A549 (cell line): ENCODE data around the gene TASOR2. TPM values are rescaled to one million over a fixed set of nuclear protein-coding genes. Genes with fewer than 3 reads are reported as not detected.

Source experiments
- ATAC-seq, 2 experiments: fragments of 200-7000 bp in 1 of 2; fragments of >200 bp in 1 of 2; cut with Nextera tagmentation in 1 of 2; cut with Tn5 transposase in 1 of 2; 3 replicates each; pipeline versions ENCODE4 v1.8.0 to v1.9.1; 2018 to 2020; ENCODE audit warnings: mild to moderate bottlenecking in 1 of 2, moderate library complexity in 1 of 2
- CTCF ChIA-PET: fragments of 300-600 bp; sonication (Branson Sonifier 250); formaldehyde crosslinking; extraction: SDS; loops from one replicate; lab custom pipeline; 2021; ENCODE audit warnings: antibody characterized with exemption, inconsistent platforms; lab: Yijun Ruan, JAX
- POLR2A ChIA-PET: fragments of 350-600 bp; formaldehyde crosslinking; extraction: SDS; loops from one replicate; lab custom pipeline; 2021; ENCODE audit warnings: antibody characterized with exemption, inconsistent platforms; lab: Yijun Ruan, JAX
- DNase-seq, 2 experiments: peaks; one replicate each; pipeline versions ENCODE4 v3.0.0 to v3.0.0-alpha.2; 2011 to 2016; ENCODE audit warnings: low read depth in 1 of 2, low spot score in 1 of 2
- FAIRE-seq: peaks from 2 replicates; lab custom pipeline; 2011; peaks lifted over from hg19 to GRCh38; lab: Jason Lieb, UNC
- H3K27ac ChIP-seq, 2 experiments: fragments of >200 bp; sonication (Bioruptor Twin); formaldehyde crosslinking; 3 replicates each; pipeline ENCODE4 v1.5.1; 2016 to 2017
- H3K4me1 ChIP-seq: fragments of >200 bp; sonication (Bioruptor Twin); formaldehyde crosslinking; 3 replicates; pipeline ENCODE4 v1.6.1; 2016
- H3K4me2 ChIP-seq: fragments of >200 bp; sonication (Bioruptor Twin); formaldehyde crosslinking; 3 replicates; pipeline ENCODE4 v1.6.1; 2016
- H3K4me3 ChIP-seq: fragments of >200 bp; sonication (Bioruptor Twin); formaldehyde crosslinking; 3 replicates; pipeline ENCODE4 v1.5.1; 2016
- H3K9me3 ChIP-seq: fragments of >200 bp; sonication (Bioruptor Twin); formaldehyde crosslinking; 3 replicates; pipeline ENCODE4 v1.6.1; 2016
- BCL3 ChIP-seq: fragments of >200 bp; sonication (Bioruptor Twin); formaldehyde crosslinking; IDR thresholded peaks from 3 replicates; pipeline ENCODE4 v1.6.1; 2016
- CBX2 ChIP-seq: fragments of 200-600 bp; sonication (generic); IDR thresholded peaks from 2 replicates; pipeline ENCODE4 v1.6.1; 2016; ENCODE audit warnings: low read depth, mild to moderate bottlenecking, borderline replicate concordance
- CEBPB ChIP-seq, 2 experiments: fragments of >200 bp in 1 of 2; sonication (Bioruptor Twin) in 1 of 2; formaldehyde crosslinking in 1 of 2; IDR thresholded peaks; 2 replicates each; pipeline ENCODE4 v1.6.1; 2012 to 2016
- ELK1 ChIP-seq: fragments of 150-350 bp; IDR thresholded peaks from 2 replicates; pipeline ENCODE4 v1.6.1; 2014; ENCODE audit warnings: low read depth, mild to moderate bottlenecking, low read length
- FOSB ChIP-seq: fragments of 250-450 bp; sonication (Bioruptor Pico); IDR thresholded peaks from 2 replicates; pipeline ENCODE4 v1.5.0; 2020; ENCODE audit warnings: mild to moderate bottlenecking, moderate library complexity
- FOSL2 ChIP-seq, 2 experiments: fragments of 450-650 bp in 1 of 2; fragments of >200 bp in 1 of 2; sonication (Bioruptor Twin) in 1 of 2; formaldehyde crosslinking; IDR thresholded peaks; 2 replicates each; pipeline versions ENCODE4 v1.5.0 to v1.6.1; 2016 to 2020; ENCODE audit warnings: mild to moderate bottlenecking in 1 of 2, moderate library complexity in 1 of 2
- FOXS1 ChIP-seq: fragments of 250-450 bp; sonication (Bioruptor Pico); IDR thresholded peaks from 2 replicates; pipeline ENCODE4 v1.5.0; 2020; ENCODE audit warnings: mild to moderate bottlenecking, moderate library complexity
- HDAC2 ChIP-seq: fragments of 200-600 bp; sonication (generic); IDR thresholded peaks from 2 replicates; pipeline ENCODE4 v1.6.1; 2016
- HES2 ChIP-seq: fragments of >200 bp; sonication (Bioruptor Twin); formaldehyde crosslinking; IDR thresholded peaks from 2 replicates; pipeline ENCODE4 v1.6.1; 2016
- HMGXB4 ChIP-seq: fragments of 250-450 bp; sonication (Bioruptor Pico); IDR thresholded peaks from 2 replicates; pipeline ENCODE4 v1.5.0; 2021; ENCODE audit warnings: mild to moderate bottlenecking, moderate library complexity, borderline replicate concordance
- HOXB13 ChIP-seq: fragments of 250-450 bp; sonication (Bioruptor Pico); IDR thresholded peaks from 2 replicates; pipeline ENCODE4 v1.5.0; 2020; ENCODE audit warnings: low read depth, mild to moderate bottlenecking, moderate library complexity
- MYC ChIP-seq: IDR thresholded peaks from 2 replicates; pipeline ENCODE4 v1.6.1; 2012; ENCODE audit warnings: mild to moderate bottlenecking, inconsistent platforms, low read length, improper control_type of control experiment, borderline replicate concordance
- NFE2L2 ChIP-seq: fragments of 150-350 bp; conservative IDR thresholded peaks from 2 replicates; pipeline ENCODE4 v1.6.1; 2014; ENCODE audit warnings: low read length
- NPAS2 ChIP-seq: fragments of 250-450 bp; sonication (Bioruptor Pico); IDR thresholded peaks from 2 replicates; pipeline ENCODE4 v1.8.0; 2022; ENCODE audit warnings: mild to moderate bottlenecking, moderate library complexity, borderline replicate concordance
- RAD21 ChIP-seq, 2 experiments: fragments of >200 bp in 1 of 2; sonication (Bioruptor Twin) in 1 of 2; formaldehyde crosslinking in 1 of 2; IDR thresholded peaks in 1 of 2; conservative IDR thresholded peaks in 1 of 2; 2 replicates in 1 of 2; 3 replicates in 1 of 2; pipeline ENCODE4 v1.6.1; 2012 to 2018; ENCODE audit warnings: inconsistent platforms in 1 of 2
- RFX5 ChIP-seq: fragments of 450-650 bp; IDR thresholded peaks from 2 replicates; pipeline ENCODE4 v1.7.1; 2014; ENCODE audit warnings: antibody characterized with exemption, mild to moderate bottlenecking, moderate library complexity
- RNF2 ChIP-seq: fragments of 200-600 bp; sonication (generic); IDR thresholded peaks from 2 replicates; pipeline ENCODE4 v1.6.1; 2016; ENCODE audit warnings: low read depth, mild to moderate bottlenecking, antibody characterized with exemption, moderate library complexity, borderline replicate concordance
- SREBF2 ChIP-seq: fragments of 450-650 bp; IDR thresholded peaks from 2 replicates; pipeline ENCODE4 v1.6.1; 2014; ENCODE audit warnings: mild to moderate bottlenecking, moderate library complexity
- TP53 ChIP-seq: fragments of 250-450 bp; sonication (Bioruptor Pico); IDR thresholded peaks from 2 replicates; pipeline ENCODE4 v1.5.0; 2021; ENCODE audit warnings: mild to moderate bottlenecking, moderate library complexity
- USF2 ChIP-seq: fragments of 450-650 bp; IDR thresholded peaks from 2 replicates; pipeline ENCODE4 v1.6.1; 2014; ENCODE audit warnings: antibody characterized with exemption
- ZC3H11A ChIP-seq: fragments of 450-650 bp; IDR thresholded peaks from 2 replicates; pipeline ENCODE4 v1.6.1; 2014; ENCODE audit warnings: antibody characterized with exemption, mild to moderate bottlenecking
- ZNF302 ChIP-seq: fragments of 250-450 bp; sonication (Bioruptor Pico); IDR thresholded peaks from 2 replicates; pipeline ENCODE4 v1.9.0; 2021; ENCODE audit warnings: inconsistent platforms, mild to moderate bottlenecking, moderate library complexity
- WGBS: methylation state at CpG from one replicate; pipeline ENCODE4 v1.1.6; 2017; ENCODE audit errors: missing lambda C conversion rate; 5-methylcytosine and 5-hydroxymethylcytosine counted together
- polyA plus RNA-seq, 4 experiments: library from polyadenylated mRNA; depleted of rRNA in 3 of 4; stranded (reverse); fragments of >200 nt; fragmentation: RNase III in 1 of 4; extraction: RNeasy Plus Mini Kit Qiagen cat#74134 plus additional on column Dnase treatment in 1 of 4; gene quantifications; 2 replicates in 3 of 4; 3 replicates in 1 of 4; pipeline ENCODE4 v1.2.3, GENCODE V29; 2011 to 2017
- TF ChIP-seq, protein P1 (sequence below): fragments of 250-450 bp; sonication (Bioruptor Pico); IDR thresholded peaks from 2 replicates; pipeline ENCODE4 v1.5.0; 2020; ENCODE audit warnings: low read depth, mild to moderate bottlenecking, moderate library complexity

TASOR2 gene
- polyA plus RNA-seq, 2 of the 4 experiments (the other 2 are of a cell fraction), result 27.0 to 96.7 TPM

GRCh38 chr10:5711642-5712041, 27.0 kb downstream of the TASOR2 start:
- ChIA-PET CTCF (interaction anchor here (0.7 to 1.3 kb wide), 4 partner anchors 11 to 897 kb away, joined by 3 read pairs; no protein-coding TSS in a partner anchor), POLR2A (interaction anchor here (0.6 kb wide), 1 partner anchor 142 kb away, joined by 3 read pairs; no protein-coding TSS in a partner anchor)
- H3K4me1 ChIP-seq, result peaks cover 4% of the 10 kb centered on the region; the same call in 1 of the 3 replicates
- TF ChIP-seq BCL3, result no peak
- TF ChIP-seq TP53 (CRISPR knock-in tag), result no peak
- TF ChIP-seq FOSB (CRISPR knock-in tag), result no peak
- TF ChIP-seq HDAC2, result no peak
- no peak for TF ChIP-seq CBX2
- TF ChIP-seq USF2, result no peak
- TF ChIP-seq ELK1, result no peak
- no peak for FAIRE-seq
- H3K9me3 ChIP-seq, result no peaks in the 10 kb centered on the region
- WGBS, result 92% methylated on average over 4 of the region's 4 CpGs
- no peak overlapping the region for H3K4me3 ChIP-seq
- H3K27ac ChIP-seq, result no peak overlapping the region
- no peak for DNase-seq
- ATAC-seq, result no peak
- H3K4me2 ChIP-seq, result no peak overlapping the region

DNA sequence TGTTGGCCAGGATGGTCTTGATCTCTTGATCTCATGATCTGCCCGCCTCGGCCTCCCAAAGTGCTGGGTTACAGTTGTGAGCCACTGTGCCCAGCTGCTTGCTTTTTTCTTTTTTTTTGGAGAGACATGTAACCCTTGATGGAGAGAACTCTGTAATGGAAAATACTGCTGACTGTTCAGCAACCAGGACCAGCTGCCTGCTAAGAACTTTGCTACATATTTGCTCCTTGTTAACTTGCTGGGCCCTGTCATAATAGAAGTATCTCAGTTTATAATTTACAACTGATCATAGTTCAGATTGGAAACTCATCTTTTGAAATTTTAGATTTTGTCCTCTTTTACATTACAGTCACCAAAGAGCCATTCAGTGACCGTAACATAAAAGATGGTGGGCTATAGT, 34.9 kb downstream of the TASOR2 start:
- WGBS, result 97% methylated on average over 3 of the region's 3 CpGs
- ChIA-PET CTCF (interaction anchor here (1.0 kb wide), 2 partner anchors 96 to 154 kb away, joined by 4 read pairs; no protein-coding TSS in a partner anchor), POLR2A (no interaction called here)
- Histone ChIP-seq H3K4me3 (no peak overlapping the region), H3K27ac (no peak overlapping the region), H3K9me3 (no peaks in the 10 kb centered on the region), H3K4me1 (no peaks in the 10 kb centered on the region), H3K4me2 (no peak overlapping the region)
- no peak for ATAC-seq
- no peak for DNase-seq
- TF ChIP-seq MYC (no peak), ZNF302 (CRISPR knock-in tag) (no peak), HDAC2 (no peak), RNF2 (no peak), HOXB13 (CRISPR knock-in tag) (no peak), ZC3H11A (no peak), RAD21 (conservative IDR thresholded peaks at IDR 0.05 in 1 of 2, IDR thresholded peaks at IDR 0.05 in 1 of 2) (no peak), FOSB (CRISPR knock-in tag) (no peak)
- FAIRE-seq, result no peak

- TF ChIP-seq SREBF2, result no peak
- no peak for TF ChIP-seq FOXS1 (CRISPR knock-in tag)
- TF ChIP-seq HMGXB4, result no peak
- TF ChIP-seq RFX5, result no peak
- no peak for TF ChIP-seq CBX2
- TF ChIP-seq FOSB (CRISPR knock-in tag), result no peak
- no peak for TF ChIP-seq FOSL2 (IDR thresholded peaks at IDR 0.05)
- TF ChIP-seq FOSL2 (CRISPR knock-in tag; IDR thresholded peaks at IDR 0.05), result no peak
- no peak for TF ChIP-seq NPAS2
- no peak for TF ChIP-seq HES2
- TF ChIP-seq RNF2, result no peak
- no peak for TF ChIP-seq NFE2L2
- no peak for TF ChIP-seq CEBPB (IDR thresholded peaks at IDR 0.05)
- TF ChIP-seq, protein P1, sequence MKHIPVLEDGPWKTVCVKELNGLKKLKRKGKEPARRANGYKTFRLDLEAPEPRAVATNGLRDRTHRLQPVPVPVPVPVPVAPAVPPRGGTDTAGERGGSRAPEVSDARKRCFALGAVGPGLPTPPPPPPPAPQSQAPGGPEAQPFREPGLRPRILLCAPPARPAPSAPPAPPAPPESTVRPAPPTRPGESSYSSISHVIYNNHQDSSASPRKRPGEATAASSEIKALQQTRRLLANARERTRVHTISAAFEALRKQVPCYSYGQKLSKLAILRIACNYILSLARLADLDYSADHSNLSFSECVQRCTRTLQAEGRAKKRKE (CRISPR knock-in tag), result no peak
- no peak for FAIRE-seq
- WGBS, result 87% methylated on average over 7 of the region's 7 CpGs
- Histone ChIP-seq H3K9me3 (no peaks in the 10 kb centered on the region), H3K4me1 (no peaks in the 10 kb centered on the region), H3K4me3 (no peak overlapping the region), H3K27ac (no peak overlapping the region), H3K4me2 (no peak overlapping the region)
- no peak for ATAC-seq
- POLR2A ChIA-PET, result no interaction called here
- CTCF ChIA-PET, result interaction anchor here (1.0 kb wide), 1 partner anchor 97 kb away, joined by 4 read pairs; no protein-coding TSS in a partner anchor
- no peak for DNase-seq
Measured at GRCh38 chr10:5720182-5720581, 35.5 kb downstream of the TASOR2 start.
